HepG2 (cell line): Measurements from ENCODE around the gene OR1F1. TPM values are rescaled to one million over a fixed set of nuclear protein-coding genes. Genes with fewer than 3 reads are reported as not detected.

Source experiments
- ADNP ChIP-seq: sonication (generic); formaldehyde crosslinking; IDR thresholded peaks from 2 replicates; pipeline ENCODE4 v1.4.0; 2020; ENCODE audit warnings: missing genetic modification reagents
- BORCS8-MEF2B ChIP-seq: sonication (generic); formaldehyde crosslinking; IDR thresholded peaks from 2 replicates; pipeline ENCODE4 v1.8.0; 2022; ENCODE audit warnings: mild to moderate bottlenecking, missing genetic modification reagents
- FOSL1 ChIP-seq: sonication (generic); formaldehyde crosslinking; IDR thresholded peaks from 2 replicates; pipeline ENCODE4 v1.9.0; 2021; ENCODE audit warnings: missing genetic modification reagents, borderline replicate concordance
- FOXA3 ChIP-seq: IDR thresholded peaks from 2 replicates; pipeline ENCODE4 v1.6.1; 2016; ENCODE audit warnings: missing genetic modification reagents, missing compliant biosample characterization
- ISL2 ChIP-seq: sonication (generic); formaldehyde crosslinking; IDR thresholded peaks from 2 replicates; pipeline ENCODE4 v1.5.0; 2020; ENCODE audit warnings: missing genetic modification reagents
- JDP2 ChIP-seq: sonication (generic); formaldehyde crosslinking; IDR thresholded peaks from 2 replicates; pipeline ENCODE4 v1.8.1; 2022; ENCODE audit warnings: missing genetic modification reagents, borderline replicate concordance
- KDM5A ChIP-seq: fragments of 200-600 bp; sonication (generic); IDR thresholded peaks from 2 replicates; pipeline ENCODE4 v1.7.0; 2018; ENCODE audit warnings: antibody characterized with exemption, mild to moderate bottlenecking, low read length, borderline replicate concordance
- KDM5B ChIP-seq: sonication (generic); formaldehyde crosslinking; IDR thresholded peaks from 2 replicates; pipeline ENCODE4 v1.4.0; 2020; ENCODE audit warnings: missing genetic modification reagents, mild to moderate bottlenecking, borderline replicate concordance
- NONO ChIP-seq, 2 experiments: fragments of 450-650 bp in 1 of 2; sonication (generic) in 1 of 2; formaldehyde crosslinking in 1 of 2; IDR thresholded peaks in 1 of 2; conservative IDR thresholded peaks in 1 of 2; 2 replicates each; pipeline versions ENCODE4 v1.6.1 to v1.8.0; 2017 to 2022; ENCODE audit warnings: mild to moderate bottlenecking in 1 of 2, missing genetic modification reagents in 1 of 2, moderate library complexity in 1 of 2
- PHF5A ChIP-seq: IDR thresholded peaks from one replicate; pipeline ENCODE4 v1.6.1; 2018; ENCODE audit warnings: low read depth, missing genetic modification reagents; ENCODE audit not compliant: unreplicated experiment
- PPARG ChIP-seq: conservative IDR thresholded peaks from 2 replicates; pipeline ENCODE4 v1.6.1; 2016; ENCODE audit warnings: missing biosample characterization, missing genetic modification reagents
- SALL1 ChIP-seq: sonication (generic); formaldehyde crosslinking; IDR thresholded peaks from 2 replicates; pipeline ENCODE4 v1.8.0; 2022; ENCODE audit warnings: mild to moderate bottlenecking, missing genetic modification reagents
- SNAI1 ChIP-seq: sonication (generic); formaldehyde crosslinking; IDR thresholded peaks from 2 replicates; pipeline ENCODE4 v1.5.0; 2020; ENCODE audit warnings: mild to moderate bottlenecking, missing genetic modification reagents, borderline replicate concordance
- ZNF124 ChIP-seq: sonication (generic); formaldehyde crosslinking; IDR thresholded peaks from 2 replicates; pipeline ENCODE4 v1.4.0; 2020; ENCODE audit warnings: missing genetic modification reagents
- ZNF317 ChIP-seq: sonication (generic); formaldehyde crosslinking; IDR thresholded peaks from 2 replicates; pipeline ENCODE4 v1.5.0; 2020; ENCODE audit warnings: mild to moderate bottlenecking, missing genetic modification reagents
- ZNF34 ChIP-seq: sonication (generic); formaldehyde crosslinking; IDR thresholded peaks from 2 replicates; pipeline ENCODE4 v1.4.0; 2020; ENCODE audit warnings: mild to moderate bottlenecking, missing genetic modification reagents, borderline replicate concordance
- ZNF350 ChIP-seq: sonication (generic); formaldehyde crosslinking; IDR thresholded peaks from 2 replicates; pipeline ENCODE4 v1.4.0; 2020; ENCODE audit warnings: mild to moderate bottlenecking, low read depth, missing genetic modification reagents, borderline replicate concordance
- ZNF556 ChIP-seq: sonication (generic); formaldehyde crosslinking; IDR thresholded peaks from 2 replicates; pipeline ENCODE4 v1.4.0; 2020; ENCODE audit warnings: mild to moderate bottlenecking, missing genetic modification reagents, borderline replicate concordance
- ZNF713 ChIP-seq: sonication (generic); formaldehyde crosslinking; IDR thresholded peaks from 2 replicates; pipeline ENCODE4 v1.4.0; 2020; ENCODE audit warnings: mild to moderate bottlenecking, missing genetic modification reagents
- ZNF776 ChIP-seq: sonication (generic); formaldehyde crosslinking; IDR thresholded peaks from 2 replicates; pipeline ENCODE4 v1.4.0; 2020; ENCODE audit warnings: mild to moderate bottlenecking, missing genetic modification reagents
- ZNF879 ChIP-seq: sonication (generic); formaldehyde crosslinking; IDR thresholded peaks from 2 replicates; pipeline ENCODE4 v1.8.1; 2023; ENCODE audit warnings: missing genetic modification reagents
- ZSCAN29 ChIP-seq: sonication (generic); formaldehyde crosslinking; conservative IDR thresholded peaks from 2 replicates; pipeline ENCODE4 v1.4.0; 2020; ENCODE audit warnings: mild to moderate bottlenecking, missing genetic modification reagents
- polyA plus RNA-seq, 8 experiments: library from polyadenylated mRNA; depleted of rRNA in 3 of 8; stranded (reverse) in 7 of 8; unstranded in 1 of 8; fragments of >200 nt; fragmentation: Illumina TruSeq in 4 of 8; extraction: Trizol in 4 of 8; gene quantifications; 2 replicates each; pipeline versions ENCODE4 v1.2.1 to v1.2.3, GENCODE V29; 2011 to 2016; ENCODE audit warnings: low read depth in 4 of 8, missing spikeins in 1 of 8, mixed read lengths in 1 of 8; ENCODE audit not compliant: insufficient read depth in 1 of 8
- total RNA-seq, 5 experiments: library from RNA; depleted of rRNA; stranded (reverse); fragments of >200 nt; fragmentation: Illumina TruSeq; extraction: Trizol; gene quantifications; 2 replicates each; pipeline ENCODE4 v1.2.3, GENCODE V29; 2016; ENCODE audit warnings: low read depth in 1 of 5
- TF ChIP-seq, protein P1 (sequence below): sonication (generic); formaldehyde crosslinking; IDR thresholded peaks from 2 replicates; pipeline ENCODE4 v1.4.0; 2020; ENCODE audit warnings: missing genetic modification reagents
- TF ChIP-seq, protein P2 (sequence below): IDR thresholded peaks from 2 replicates; pipeline ENCODE4 v1.6.1; 2016

Gene OR1F1
- total and polyA plus RNA-seq, 2 of the 13 experiments (the other 11 are each of a cell fraction or from before 2014, with no cell fraction given), result 0.90 TPM; not detected in 1

DNA sequence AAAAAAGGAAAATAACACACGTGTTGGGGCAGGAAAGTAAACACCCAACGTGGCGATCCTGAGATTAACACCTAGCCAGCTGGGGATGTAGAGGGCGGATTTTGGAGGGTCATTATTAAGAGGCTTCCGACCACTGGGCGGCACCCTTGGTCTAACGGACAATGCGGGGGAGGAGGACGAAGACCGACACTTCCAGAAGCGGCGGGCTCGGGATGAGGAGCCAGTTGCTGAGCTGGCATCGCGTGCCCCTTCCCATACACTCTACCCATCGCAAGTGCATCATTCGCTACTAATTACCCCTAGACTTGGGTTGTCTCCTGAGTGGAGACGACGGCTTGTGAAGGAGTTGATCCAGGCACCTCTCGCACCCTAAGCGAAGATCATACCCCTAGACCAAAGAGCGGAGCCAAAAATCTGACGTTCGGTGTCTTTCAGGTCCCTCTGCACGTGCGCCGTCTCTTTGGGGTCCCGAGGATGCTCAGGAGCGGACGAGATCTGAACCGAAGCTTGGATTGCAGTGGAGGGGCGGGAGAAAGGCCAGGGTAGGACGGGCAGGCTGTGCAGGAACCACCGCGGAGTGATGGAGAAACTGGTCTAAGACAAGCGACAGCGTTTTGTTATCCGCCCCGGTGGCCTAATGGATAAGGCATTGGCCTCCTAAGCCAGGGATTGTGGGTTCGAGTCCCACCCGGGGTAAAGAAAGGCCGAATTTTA, 35.6 kb upstream of the OR1F1 start (continued):
- TF ChIP-seq FOSL1 (CRISPR knock-in tag), result no peak
- TF ChIP-seq BORCS8-MEF2B (CRISPR knock-in tag), result no peak; the same call in 1 of the 2 replicates
- peak; percentile 98 for TF ChIP-seq ZSCAN29
- TF ChIP-seq ZNF124 (CRISPR knock-in tag), result peak; percentile 76
- TF ChIP-seq SALL1 (CRISPR knock-in tag), result peak; percentile 64
- TF ChIP-seq ZNF879, result no peak
- TF ChIP-seq PPARG (CRISPR knock-in tag), result peak; percentile 29; the same call in 1 of the 2 replicates
- TF ChIP-seq SNAI1 (CRISPR knock-in tag), result peak; percentile 58; the same call in 1 of the 2 replicates
- peak; percentile 68; the same call in 1 of the 2 replicates for TF ChIP-seq ADNP (CRISPR knock-in tag)
- TF ChIP-seq ISL2 (CRISPR knock-in tag), result peak; percentile 61; the same call in 1 of the 2 replicates
- peak; percentile 47; the same call in 1 of the 2 replicates for TF ChIP-seq ZNF317 (CRISPR knock-in tag)
- TF ChIP-seq, protein P1, sequence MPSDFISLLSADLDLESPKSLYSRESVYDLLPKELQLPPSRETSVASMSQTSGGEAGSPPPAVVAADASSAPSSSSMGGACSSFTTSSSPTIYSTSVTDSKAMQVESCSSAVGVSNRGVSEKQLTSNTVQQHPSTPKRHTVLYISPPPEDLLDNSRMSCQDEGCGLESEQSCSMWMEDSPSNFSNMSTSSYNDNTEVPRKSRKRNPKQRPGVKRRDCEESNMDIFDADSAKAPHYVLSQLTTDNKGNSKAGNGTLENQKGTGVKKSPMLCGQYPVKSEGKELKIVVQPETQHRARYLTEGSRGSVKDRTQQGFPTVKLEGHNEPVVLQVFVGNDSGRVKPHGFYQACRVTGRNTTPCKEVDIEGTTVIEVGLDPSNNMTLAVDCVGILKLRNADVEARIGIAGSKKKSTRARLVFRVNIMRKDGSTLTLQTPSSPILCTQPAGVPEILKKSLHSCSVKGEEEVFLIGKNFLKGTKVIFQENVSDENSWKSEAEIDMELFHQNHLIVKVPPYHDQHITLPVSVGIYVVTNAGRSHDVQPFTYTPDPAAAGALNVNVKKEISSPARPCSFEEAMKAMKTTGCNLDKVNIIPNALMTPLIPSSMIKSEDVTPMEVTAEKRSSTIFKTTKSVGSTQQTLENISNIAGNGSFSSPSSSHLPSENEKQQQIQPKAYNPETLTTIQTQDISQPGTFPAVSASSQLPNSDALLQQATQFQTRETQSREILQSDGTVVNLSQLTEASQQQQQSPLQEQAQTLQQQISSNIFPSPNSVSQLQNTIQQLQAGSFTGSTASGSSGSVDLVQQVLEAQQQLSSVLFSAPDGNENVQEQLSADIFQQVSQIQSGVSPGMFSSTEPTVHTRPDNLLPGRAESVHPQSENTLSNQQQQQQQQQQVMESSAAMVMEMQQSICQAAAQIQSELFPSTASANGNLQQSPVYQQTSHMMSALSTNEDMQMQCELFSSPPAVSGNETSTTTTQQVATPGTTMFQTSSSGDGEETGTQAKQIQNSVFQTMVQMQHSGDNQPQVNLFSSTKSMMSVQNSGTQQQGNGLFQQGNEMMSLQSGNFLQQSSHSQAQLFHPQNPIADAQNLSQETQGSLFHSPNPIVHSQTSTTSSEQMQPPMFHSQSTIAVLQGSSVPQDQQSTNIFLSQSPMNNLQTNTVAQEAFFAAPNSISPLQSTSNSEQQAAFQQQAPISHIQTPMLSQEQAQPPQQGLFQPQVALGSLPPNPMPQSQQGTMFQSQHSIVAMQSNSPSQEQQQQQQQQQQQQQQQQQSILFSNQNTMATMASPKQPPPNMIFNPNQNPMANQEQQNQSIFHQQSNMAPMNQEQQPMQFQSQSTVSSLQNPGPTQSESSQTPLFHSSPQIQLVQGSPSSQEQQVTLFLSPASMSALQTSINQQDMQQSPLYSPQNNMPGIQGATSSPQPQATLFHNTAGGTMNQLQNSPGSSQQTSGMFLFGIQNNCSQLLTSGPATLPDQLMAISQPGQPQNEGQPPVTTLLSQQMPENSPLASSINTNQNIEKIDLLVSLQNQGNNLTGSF (CRISPR knock-in tag), result no peak
- peak; percentile 69; the same call in 1 of the 2 replicates for TF ChIP-seq ZNF34 (CRISPR knock-in tag)
- TF ChIP-seq KDM5B (CRISPR knock-in tag), result peak; percentile 72
- peak; percentile 25; the same call in 1 of the 2 replicates for TF ChIP-seq KDM5A
- TF ChIP-seq ZNF713 (CRISPR knock-in tag), result no peak
- TF ChIP-seq PHF5A (CRISPR knock-in tag), result peak; percentile 90
- 0 out of 2 replicates have a peak, but pooled peaks have one; percentile 50 for TF ChIP-seq ZNF776
- TF ChIP-seq FOXA3 (CRISPR knock-in tag), result peak; percentile 68; the same call in 1 of the 2 replicates
- TF ChIP-seq, protein P2, sequence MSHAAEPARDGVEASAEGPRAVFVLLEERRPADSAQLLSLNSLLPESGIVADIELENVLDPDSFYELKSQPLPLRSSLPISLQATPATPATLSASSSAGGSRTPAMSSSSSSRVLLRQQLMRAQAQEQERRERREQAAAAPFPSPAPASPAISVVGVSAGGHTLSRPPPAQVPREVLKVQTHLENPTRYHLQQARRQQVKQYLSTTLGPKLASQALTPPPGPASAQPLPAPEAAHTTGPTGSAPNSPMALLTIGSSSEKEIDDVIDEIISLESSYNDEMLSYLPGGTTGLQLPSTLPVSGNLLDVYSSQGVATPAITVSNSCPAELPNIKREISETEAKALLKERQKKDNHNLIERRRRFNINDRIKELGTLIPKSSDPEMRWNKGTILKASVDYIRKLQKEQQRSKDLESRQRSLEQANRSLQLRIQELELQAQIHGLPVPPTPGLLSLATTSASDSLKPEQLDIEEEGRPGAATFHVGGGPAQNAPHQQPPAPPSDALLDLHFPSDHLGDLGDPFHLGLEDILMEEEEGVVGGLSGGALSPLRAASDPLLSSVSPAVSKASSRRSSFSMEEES, result no peak
- TF ChIP-seq JDP2, result no peak; the same call in 1 of the 2 replicates
- TF ChIP-seq ZNF556 (CRISPR knock-in tag), result peak; percentile 81; the same call in 1 of the 2 replicates
- TF ChIP-seq ZNF350 (CRISPR knock-in tag), result peak; percentile 92
- no peak for TF ChIP-seq NONO (IDR thresholded peaks at IDR 0.05)
- TF ChIP-seq NONO (CRISPR knock-in tag; conservative IDR thresholded peaks at IDR 0.05), result peak; percentile 82
